ENCODE results near the gene BLACAT1.

- TF ChIP-seq ZBED1 (IDR thresholded peaks at IDR 0.05): no peak
- no peak for TF ChIP-seq CTCF (IDR thresholded peaks at IDR 0.05 in 2 of 3, conservative IDR thresholded peaks at IDR 0.05 in 1 of 3; ENCODE audit: insufficient read depth in 2 of 3, low read depth in 1 of 3, low read length in 3 of 3)
- TF ChIP-seq, protein P1, sequence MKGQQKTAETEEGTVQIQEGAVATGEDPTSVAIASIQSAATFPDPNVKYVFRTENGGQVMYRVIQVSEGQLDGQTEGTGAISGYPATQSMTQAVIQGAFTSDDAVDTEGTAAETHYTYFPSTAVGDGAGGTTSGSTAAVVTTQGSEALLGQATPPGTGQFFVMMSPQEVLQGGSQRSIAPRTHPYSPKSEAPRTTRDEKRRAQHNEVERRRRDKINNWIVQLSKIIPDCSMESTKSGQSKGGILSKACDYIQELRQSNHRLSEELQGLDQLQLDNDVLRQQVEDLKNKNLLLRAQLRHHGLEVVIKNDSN (CRISPR knock-in tag; IDR thresholded peaks at IDR 0.05): no peak
- no peak for TF ChIP-seq YY1 (IDR thresholded peaks at IDR 0.05; ENCODE audit: borderline replicate concordance in 1 of 3, control insufficient read depth in 1 of 3, extremely low read depth in 1 of 3, insufficient read depth in 3 of 3, insufficient read length in 1 of 3, insufficient replicate concordance in 2 of 3, low read depth in 1 of 3, low read length in 2 of 3)
These were observed 14.2 kb downstream of the BLACAT1 start for GRCh38 chr1:205441716-205442050.
